Smooth muscle cell (in vitro differentiated cells): ENCODE data around the gene HERC2. TPM values are rescaled to one million over a fixed set of nuclear protein-coding genes. Genes with fewer than 3 reads are reported as not detected.
"Not testable (repeated sequence)": the region's sequence is repeated elsewhere in the genome, so short reads cannot be mapped to it uniquely, and the experiment has no call there.

ENCODE experiments used
- DNase-seq: peaks from one replicate; lab custom pipeline; 2025; ENCODE audit not compliant: unreplicated experiment; lab: John Stamatoyannopoulos, UW
- H2AFZ ChIP-seq: fragments of 200-600 bp; sonication (generic); 2 replicates; pipeline ENCODE4 v1.6.0; 2016; ENCODE audit warnings: antibody characterized with exemption, low read depth, mild to moderate bottlenecking
- H3F3A ChIP-seq: fragments of 200-600 bp; sonication (generic); 2 replicates; pipeline ENCODE4 v1.6.0; 2017; ENCODE audit warnings: antibody characterized with exemption, low read depth
- H3K27ac ChIP-seq: fragments of 200-600 bp; sonication (generic); 2 replicates; pipeline ENCODE4 v1.5.1; 2016; ENCODE audit warnings: low read depth, mild to moderate bottlenecking
- H3K27me3 ChIP-seq: fragments of 200-600 bp; sonication (generic); 2 replicates; pipeline ENCODE4 v1.6.1; 2016; ENCODE audit warnings: low read depth, mild to moderate bottlenecking
- H3K36me3 ChIP-seq: fragments of 200-600 bp; sonication (generic); 2 replicates; pipeline ENCODE4 v1.5.1; 2016; ENCODE audit warnings: low read depth
- H3K4me1 ChIP-seq: fragments of 200-600 bp; sonication (generic); 2 replicates; pipeline ENCODE4 v1.5.1; 2016; ENCODE audit warnings: low read depth
- H3K4me2 ChIP-seq: fragments of 200-600 bp; sonication (generic); 2 replicates; pipeline ENCODE4 v1.6.0; 2016; ENCODE audit warnings: mild to moderate bottlenecking
- H3K4me3 ChIP-seq: fragments of 200-600 bp; sonication (generic); 2 replicates; pipeline ENCODE4 v1.5.1; 2016; ENCODE audit warnings: mild to moderate bottlenecking
- H3K79me2 ChIP-seq: fragments of 200-600 bp; sonication (generic); 2 replicates; pipeline ENCODE4 v1.6.0; 2016; ENCODE audit warnings: low read depth, mild to moderate bottlenecking
- H3K9ac ChIP-seq: fragments of 200-600 bp; sonication (generic); 2 replicates; pipeline ENCODE4 v1.6.0; 2016; ENCODE audit warnings: low read depth
- H3K9me3 ChIP-seq: fragments of 200-600 bp; sonication (generic); replicated peaks from 2 replicates; pipeline ENCODE4 v1.5.1; 2016; ENCODE audit warnings: low read depth
- H4K20me1 ChIP-seq: fragments of 200-600 bp; sonication (generic); 2 replicates; pipeline ENCODE4 v1.6.0; 2016; ENCODE audit warnings: low read depth
- WGBS: methylation state at CpG from one replicate; pipeline ENCODE4 v1.1.7; 2016; ENCODE audit warnings: low lambda C conversion rate; 5-methylcytosine and 5-hydroxymethylcytosine counted together
- polyA plus RNA-seq: library from polyadenylated mRNA; unstranded; fragments of >200 nt; fragmentation: Nextera tagmentation; extraction: Ambion mirVana; gene quantifications from 2 replicates; pipeline ENCODE4 v1.2.1, GENCODE V29; 2016
- total RNA-seq: library from RNA; depleted of rRNA; stranded (reverse); fragments of >200 nt; gene quantifications from 2 replicates; pipeline ENCODE4 v1.2.3, GENCODE V29; 2014
- TF ChIP-seq, protein P1 (sequence below): fragments of 200-600 bp; sonication (generic); IDR thresholded peaks from 2 replicates; pipeline ENCODE4 v1.5.1; 2017; ENCODE audit warnings: borderline replicate concordance, mild to moderate bottlenecking, antibody characterized with exemption; ENCODE audit not compliant: insufficient read depth, poor library complexity, severe bottlenecking

The HERC2 gene
- total and polyA plus RNA-seq, 2 experiments from 2014 or later: 19.9 to 33.1 TPM

DNA sequence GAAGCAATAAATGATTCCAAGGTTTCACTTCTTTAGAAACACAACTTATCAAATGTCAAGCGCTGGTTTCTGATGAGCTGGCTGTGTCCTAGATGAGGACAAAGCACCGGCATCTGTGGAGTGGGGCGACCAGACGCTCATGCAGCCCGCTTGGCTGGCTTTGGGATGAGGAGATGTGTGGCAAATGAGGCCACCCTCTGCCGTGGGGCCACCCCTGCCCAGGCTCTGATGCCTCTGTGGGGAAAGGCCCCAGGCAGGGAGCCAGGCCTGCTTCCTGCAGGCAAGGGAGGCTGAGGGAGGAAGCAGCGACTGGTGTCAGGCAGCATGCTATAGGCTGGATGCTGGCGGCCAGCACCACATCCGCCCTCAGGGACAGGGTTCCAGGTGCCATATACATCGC is 102.9 kb downstream of the HERC2 start:
- no peak for DNase-seq
- Histone ChIP-seq H3K27me3 (no peaks in the 10 kb centered on the region), H2AFZ (no peak overlapping the region), H4K20me1 (no peaks in the 10 kb centered on the region), H3K4me2 (no peak overlapping the region), H3F3A (no peaks in the 10 kb centered on the region), H3K9ac (no peak overlapping the region), H3K79me2 (no peaks in the 10 kb centered on the region), H3K27ac (no peak overlapping the region), H3K36me3 (no peaks in the 10 kb centered on the region), H3K9me3 (no peaks in the 10 kb centered on the region), H3K4me1 (no peaks in the 10 kb centered on the region), H3K4me3 (no peak overlapping the region)
- WGBS: 98% methylated on average over 9 of the region's 10 CpGs
- TF ChIP-seq, protein P1, sequence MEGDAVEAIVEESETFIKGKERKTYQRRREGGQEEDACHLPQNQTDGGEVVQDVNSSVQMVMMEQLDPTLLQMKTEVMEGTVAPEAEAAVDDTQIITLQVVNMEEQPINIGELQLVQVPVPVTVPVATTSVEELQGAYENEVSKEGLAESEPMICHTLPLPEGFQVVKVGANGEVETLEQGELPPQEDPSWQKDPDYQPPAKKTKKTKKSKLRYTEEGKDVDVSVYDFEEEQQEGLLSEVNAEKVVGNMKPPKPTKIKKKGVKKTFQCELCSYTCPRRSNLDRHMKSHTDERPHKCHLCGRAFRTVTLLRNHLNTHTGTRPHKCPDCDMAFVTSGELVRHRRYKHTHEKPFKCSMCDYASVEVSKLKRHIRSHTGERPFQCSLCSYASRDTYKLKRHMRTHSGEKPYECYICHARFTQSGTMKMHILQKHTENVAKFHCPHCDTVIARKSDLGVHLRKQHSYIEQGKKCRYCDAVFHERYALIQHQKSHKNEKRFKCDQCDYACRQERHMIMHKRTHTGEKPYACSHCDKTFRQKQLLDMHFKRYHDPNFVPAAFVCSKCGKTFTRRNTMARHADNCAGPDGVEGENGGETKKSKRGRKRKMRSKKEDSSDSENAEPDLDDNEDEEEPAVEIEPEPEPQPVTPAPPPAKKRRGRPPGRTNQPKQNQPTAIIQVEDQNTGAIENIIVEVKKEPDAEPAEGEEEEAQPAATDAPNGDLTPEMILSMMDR: no peak

DNA sequence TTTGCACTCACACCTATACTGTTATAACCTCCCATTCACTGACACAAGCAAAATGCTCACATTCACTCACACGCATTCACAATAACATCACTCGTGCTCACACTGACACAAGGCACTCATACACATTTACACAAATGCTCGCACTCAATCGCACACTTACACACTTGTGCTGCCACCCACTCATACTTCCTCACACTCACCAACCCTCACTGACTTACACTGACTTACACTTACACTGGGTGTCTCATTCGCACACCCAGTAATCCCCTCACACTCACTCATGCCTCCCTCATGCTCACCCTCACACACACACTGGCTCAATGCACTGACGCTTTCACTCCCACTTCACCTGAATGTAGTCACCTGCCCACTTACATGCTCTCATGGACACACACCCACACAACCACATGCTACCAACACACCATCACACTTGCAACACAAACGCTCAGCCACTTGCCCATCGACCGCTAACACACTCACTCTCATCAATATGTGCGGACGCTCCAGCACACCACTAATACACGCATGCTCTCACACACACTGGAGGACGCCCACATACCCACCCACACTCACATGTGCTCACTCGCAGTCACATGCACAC is 104.9 kb downstream of the HERC2 start:
- not testable (repeated sequence) for H3K9ac ChIP-seq, DNase-seq, H3F3A ChIP-seq, H3K79me2 ChIP-seq, H3K4me3 ChIP-seq, H2AFZ ChIP-seq, H4K20me1 ChIP-seq, H3K27me3 ChIP-seq, H3K9me3 ChIP-seq, H3K4me1 ChIP-seq, H3K27ac ChIP-seq, H3K4me2 ChIP-seq, H3K36me3 ChIP-seq
- 98% methylated on average over 14 of the region's 14 CpGs for WGBS

DNA sequence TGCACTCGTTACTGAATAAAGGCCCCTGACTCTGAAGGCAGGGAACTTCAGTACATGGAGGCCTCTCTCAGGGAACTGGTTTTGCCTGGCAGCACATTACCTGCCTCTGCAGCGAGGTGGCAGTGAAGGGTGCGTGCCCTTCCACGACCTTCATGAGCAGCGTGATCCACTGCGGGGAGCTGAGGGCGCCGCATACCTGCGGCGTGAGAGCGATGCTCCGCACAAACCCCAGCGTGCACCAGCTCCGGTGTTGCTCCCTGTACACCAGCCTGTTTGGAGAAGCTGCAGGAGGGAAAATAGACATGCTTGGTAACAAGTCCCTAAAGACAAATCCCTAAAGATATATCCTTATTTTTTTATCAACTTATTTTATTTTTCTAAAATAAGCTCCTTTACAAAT is 106.5 kb downstream of the HERC2 start:
- DNase-seq, H3K79me2 ChIP-seq, H3K27me3 ChIP-seq, H3K4me2 ChIP-seq, H3K27ac ChIP-seq, H3F3A ChIP-seq, H3K4me1 ChIP-seq, H3K9ac ChIP-seq, H3K36me3 ChIP-seq, H3K4me3 ChIP-seq, H4K20me1 ChIP-seq, H2AFZ ChIP-seq, H3K9me3 ChIP-seq: not testable (repeated sequence)
- 96% methylated on average over 14 of the region's 14 CpGs for WGBS

DNA sequence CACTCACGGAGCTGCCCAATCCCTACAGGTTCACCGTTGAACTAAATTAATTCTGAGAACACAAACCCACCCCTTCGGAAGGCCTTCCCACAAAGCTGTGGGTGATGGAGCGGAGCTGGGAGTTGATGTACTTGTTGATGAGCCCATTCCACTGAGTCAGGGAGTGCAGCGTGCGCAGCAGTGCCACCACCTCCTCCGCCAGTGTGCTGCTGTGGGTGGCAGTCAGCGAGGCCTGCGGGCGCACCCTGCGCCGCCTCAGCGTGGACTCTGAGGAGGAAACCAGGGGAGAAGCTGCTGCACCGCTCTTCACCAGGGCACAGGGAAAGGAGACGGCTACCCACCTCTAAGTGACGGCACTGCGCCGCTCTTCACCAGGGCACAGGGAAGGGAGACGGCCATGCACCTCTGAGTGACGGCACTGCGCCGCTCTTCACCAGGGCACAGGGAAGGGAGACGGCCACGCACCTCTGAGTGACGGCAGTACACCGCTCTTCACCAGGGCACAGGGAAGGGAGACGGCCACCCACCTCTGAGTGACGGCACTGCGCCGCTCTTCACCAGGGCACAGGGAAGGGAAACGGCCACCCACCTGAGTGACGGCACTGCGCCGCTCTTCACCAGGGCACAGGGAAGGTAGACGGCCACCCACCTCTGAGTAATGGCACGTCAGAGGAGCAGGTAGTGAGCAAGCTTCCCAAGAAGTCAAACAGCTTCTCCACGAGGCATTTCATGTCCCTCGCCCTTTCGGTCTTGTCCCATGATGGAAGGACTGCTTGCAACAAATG is 107.8 kb downstream of the HERC2 start:
- H3K79me2 ChIP-seq, DNase-seq, H3K4me1 ChIP-seq, H4K20me1 ChIP-seq, H3K9me3 ChIP-seq, H3K9ac ChIP-seq, H3F3A ChIP-seq, H2AFZ ChIP-seq, H3K27ac ChIP-seq, H3K27me3 ChIP-seq, H3K4me2 ChIP-seq, H3K36me3 ChIP-seq, H3K4me3 ChIP-seq: not testable (repeated sequence)
- WGBS: over 99% methylated on average over 34 of the region's 39 CpGs

DNA sequence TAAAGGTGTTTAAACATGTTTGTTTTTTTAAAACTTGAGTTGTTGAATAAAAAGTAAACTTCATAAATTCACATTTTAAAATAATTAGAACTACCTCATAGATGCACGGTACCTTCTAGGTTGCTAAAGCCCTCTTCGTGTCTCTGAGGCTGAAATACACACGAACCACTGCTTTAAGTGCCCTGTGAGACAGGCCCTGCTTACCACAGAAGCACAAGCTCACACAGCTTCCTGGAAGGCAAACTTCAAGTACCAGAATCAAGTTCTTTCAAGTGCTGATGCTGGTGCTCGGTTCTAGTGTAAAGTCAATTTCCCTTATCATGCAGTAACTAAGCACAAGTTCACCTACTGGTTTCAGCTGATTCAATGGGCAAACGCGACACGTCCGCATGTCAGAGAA is 108.6 kb downstream of the HERC2 start:
- H4K20me1 ChIP-seq: not testable (repeated sequence)

More for the DNA sequence above, 108.6 kb downstream of the HERC2 start:
- not testable (repeated sequence) for H3K4me3 ChIP-seq, H3F3A ChIP-seq, H3K27ac ChIP-seq, H3K36me3 ChIP-seq, H3K4me1 ChIP-seq, H3K9me3 ChIP-seq, H3K79me2 ChIP-seq, H3K4me2 ChIP-seq, DNase-seq, H3K9ac ChIP-seq, H2AFZ ChIP-seq, H3K27me3 ChIP-seq
- 94% methylated on average over 5 of the region's 8 CpGs for WGBS
